Endodermal cell (in vitro differentiated cells): ENCODE results near the gene CD83. TPM values are rescaled to one million over a fixed set of nuclear protein-coding genes. Genes with fewer than 3 reads are reported as not detected.

Source experiments
- DNase-seq: peaks from one replicate; pipeline ENCODE4 v3.0.0-alpha.2; 2017
- H3K27ac ChIP-seq: 2 replicates; pipeline ENCODE4 v1.5.1; 2013; ENCODE audit warnings: mild to moderate bottlenecking, low read depth, low read length, moderate library complexity
- H3K27me3 ChIP-seq: 2 replicates; pipeline ENCODE4 v1.6.1; 2013; ENCODE audit warnings: mild to moderate bottlenecking, low read length, moderate library complexity; ENCODE audit not compliant: insufficient read depth, control insufficient read depth, poor library complexity, severe bottlenecking
- H3K36me3 ChIP-seq: 2 replicates; pipeline ENCODE4 v1.7.0; 2013; ENCODE audit warnings: mild to moderate bottlenecking, low read length, moderate library complexity; ENCODE audit not compliant: control insufficient read depth, insufficient read depth
- H3K4me1 ChIP-seq: one replicate; pipeline ENCODE4 v1.7.0; 2013; ENCODE audit warnings: low read length; ENCODE audit not compliant: control insufficient read depth, insufficient read depth
- H3K4me3 ChIP-seq: 2 replicates; pipeline ENCODE4 v1.5.1; 2013; ENCODE audit warnings: mild to moderate bottlenecking, low read length, moderate library complexity
- H3K9ac ChIP-seq: 2 replicates; pipeline ENCODE4 v1.6.1; 2013; ENCODE audit warnings: mild to moderate bottlenecking, low read length, moderate library complexity; ENCODE audit not compliant: poor library complexity, severe bottlenecking; ENCODE audit errors: extremely low read depth
- H3K9me3 ChIP-seq: 2 replicates; pipeline ENCODE4 v1.6.1; 2013; ENCODE audit warnings: mild to moderate bottlenecking, low read length, moderate library complexity; ENCODE audit not compliant: control insufficient read depth
- H3K27ac Mint-ChIP-seq: 2 replicates; pipeline ENCODE4 v1.8.0; 2020; ENCODE audit warnings: mixed read lengths
- H3K27me3 Mint-ChIP-seq: 2 replicates; pipeline ENCODE4 v1.8.0; 2021; ENCODE audit warnings: mild to moderate bottlenecking, mixed read lengths; ENCODE audit not compliant: insufficient read depth
- H3K36me3 Mint-ChIP-seq: 2 replicates; pipeline ENCODE4 v1.8.0; 2020; ENCODE audit warnings: low read depth, mixed read lengths
- H3K4me1 Mint-ChIP-seq: 2 replicates; pipeline ENCODE4 v1.8.0; 2020; ENCODE audit warnings: mixed read lengths
- H3K4me3 Mint-ChIP-seq: 2 replicates; pipeline ENCODE4 v1.8.0; 2020; ENCODE audit warnings: mild to moderate bottlenecking, moderate library complexity, mixed read lengths
- H3K9me3 Mint-ChIP-seq: 2 replicates; pipeline ENCODE4 v1.8.0; 2020; ENCODE audit warnings: mild to moderate bottlenecking, mixed read lengths
- CTCF ChIP-seq: fragments of 200-600 bp; sonication (generic); conservative IDR thresholded peaks from 2 replicates; pipeline ENCODE4 v1.5.0; 2021; ENCODE audit warnings: antibody characterized with exemption, mild to moderate bottlenecking
- WGBS, 2 experiments: methylation state at CpG; one replicate each; pipeline versions ENCODE4 v1.1.5 to v1.1.7; 2013; ENCODE audit warnings: missing lambda C conversion rate in 2 of 2, mixed read lengths in 1 of 2; ENCODE audit not compliant: insufficient coverage in 1 of 2, insufficient read length in 1 of 2; 5-methylcytosine and 5-hydroxymethylcytosine counted together
- total RNA-seq, 2 donors: library from RNA; stranded (reverse); fragmentation: NEBNext Ultra II Directional in 1 of 2; extraction: Animal tissue kit (Norgen Biotek cat#: 25700) in 1 of 2; gene quantifications; 2 replicates in 1 of 2; 3 replicates in 1 of 2; pipeline ENCODE4 v1.2.1, GENCODE V29; 2021

CD83 gene
- total RNA-seq, 2 donors from 2014 or later: 2.8 to 7.0 TPM

- 97 to 100% methylated on average over 3 to 5 of the region's 5 CpGs for WGBS, 2 experiments
- H3K4me1 ChIP-seq: no peaks in the 10 kb centered on the region
- DNase-seq: no peak
- H3K9ac ChIP-seq: no peak overlapping the region
- no peaks in the 10 kb centered on the region for H3K9me3 Mint-ChIP-seq
- no peak overlapping the region for H3K27ac Mint-ChIP-seq
- no peaks in the 10 kb centered on the region for H3K36me3 Mint-ChIP-seq
- no peak for TF ChIP-seq CTCF
- no peak overlapping the region for H3K4me3 Mint-ChIP-seq
- H3K27me3 Mint-ChIP-seq: no peaks in the 10 kb centered on the region
- no peaks in the 10 kb centered on the region for H3K36me3 ChIP-seq
- H3K4me1 Mint-ChIP-seq: peaks cover 22% of the 10 kb centered on the region
- H3K9me3 ChIP-seq: no peaks in the 10 kb centered on the region
- H3K27ac ChIP-seq: no peak overlapping the region
- no peaks in the 10 kb centered on the region for H3K27me3 ChIP-seq
- H3K4me3 ChIP-seq: no peak overlapping the region
Measured at GRCh38 chr6:14126191-14126590, 8.6 kb downstream of the CD83 start.

DNA sequence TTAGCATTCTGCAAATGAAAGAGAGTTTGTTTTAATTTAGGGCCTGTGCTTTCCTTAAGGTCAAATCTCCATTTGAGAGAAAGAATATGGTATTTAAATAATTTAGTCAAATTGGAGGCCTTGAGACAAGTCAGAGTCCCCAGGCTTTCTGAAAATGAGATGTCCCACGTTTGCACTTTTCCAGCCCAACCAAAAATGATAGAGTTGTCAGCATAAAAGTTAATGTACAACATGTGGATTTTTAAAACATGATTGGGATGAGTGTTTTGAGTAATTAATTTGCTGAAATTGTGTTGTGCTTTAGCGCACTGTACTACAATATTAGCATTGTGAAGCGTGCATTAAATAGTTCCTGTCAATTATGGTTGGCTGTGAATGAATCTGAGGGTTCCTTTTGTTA lies 10.0 kb downstream of the CD83 start:
- no peaks in the 10 kb centered on the region for H3K27me3 ChIP-seq
- H3K4me3 ChIP-seq: no peak overlapping the region
- no peaks in the 10 kb centered on the region for H3K9me3 ChIP-seq
- H3K36me3 ChIP-seq: no peaks in the 10 kb centered on the region
- Mint-ChIP-seq H3K4me3 (no peak overlapping the region), H3K27me3 (no peaks in the 10 kb centered on the region), H3K27ac (no peak overlapping the region), H3K4me1 (peaks cover 22% of the 10 kb centered on the region), H3K36me3 (no peaks in the 10 kb centered on the region), H3K9me3 (no peaks in the 10 kb centered on the region)
- TF ChIP-seq CTCF: no peak
- H3K27ac ChIP-seq: no peak overlapping the region
- WGBS, 2 experiments: 91 to 100% methylated on average over 2 to 3 of the region's 3 CpGs
- no peak for DNase-seq
- no peaks in the 10 kb centered on the region for H3K4me1 ChIP-seq
- no peak overlapping the region for H3K9ac ChIP-seq

- no peaks in the 10 kb centered on the region for H3K9me3 ChIP-seq
- no peak for DNase-seq
- WGBS, 2 experiments: 82% methylated on average over 4 of the region's 4 CpGs; no CpG with 5 or more reads in 1 of the 2 experiments
- H3K27me3 ChIP-seq: no peaks in the 10 kb centered on the region
- no peaks in the 10 kb centered on the region for H3K9me3 Mint-ChIP-seq
- H3K36me3 ChIP-seq: no peaks in the 10 kb centered on the region
- H3K27ac ChIP-seq: no peak overlapping the region
- no peaks in the 10 kb centered on the region for H3K27me3 Mint-ChIP-seq
- no peak overlapping the region for H3K4me3 Mint-ChIP-seq
- TF ChIP-seq CTCF: no peak
- no peak overlapping the region for H3K4me3 ChIP-seq
- H3K4me1 Mint-ChIP-seq: peaks cover 22% of the 10 kb centered on the region
- no peak overlapping the region for H3K27ac Mint-ChIP-seq
- no peaks in the 10 kb centered on the region for H3K36me3 Mint-ChIP-seq
- no peak overlapping the region for H3K9ac ChIP-seq
- no peaks in the 10 kb centered on the region for H3K4me1 ChIP-seq
Measured at GRCh38 chr6:14128012-14128411, 10.4 kb downstream of the CD83 start.
